DND-41 (cell line): ENCODE data around the gene DDX43.

Experiments used
- CTCF ChIP-seq: IDR thresholded peaks from 2 replicates; pipeline ENCODE4 v1.5.1; 2012; ENCODE audit warnings: borderline replicate concordance, low read length, moderate library complexity, mild to moderate bottlenecking; ENCODE audit not compliant: poor library complexity, severe bottlenecking; ENCODE audit errors: extremely low read depth
- EZH2 ChIP-seq: IDR thresholded peaks from 3 replicates; pipeline ENCODE4 v1.6.1; 2012; ENCODE audit warnings: borderline replicate concordance, low read depth, mild to moderate bottlenecking, moderate library complexity, low read length, inconsistent platforms; ENCODE audit not compliant: severe bottlenecking

GRCh38 chr6:73362358-73362757 lies 32.3 kb upstream of the DDX43 start, which contains the start of gene KHDC3L:
- TF ChIP-seq CTCF (no peak), EZH2 (no peak)
